ENCODE measurements around the gene RPS15. TPM values are rescaled to one million over a fixed set of nuclear protein-coding genes. Genes with fewer than 3 reads are reported as not detected.

The RPS15 gene
- total and polyA plus RNA-seq, 10 of the 15 experiments (the other 5 are each of a cell fraction or from before 2014, with no cell fraction given) = 559 to 3,158 (median 1,413) TPM

- FAIRE-seq (no peak), ATAC-seq (peak; percentile 29; the same call in 2 of the 3 replicates), DNase-seq (ENCODE audit: low read depth, low spot score) (no peak)
- H3K4me2 ChIP-seq (ENCODE audit: control insufficient read depth, insufficient read depth) = no peak within 1 kb of the TSS
- H3K36me3 ChIP-seq (ENCODE audit: control insufficient read depth in 2 of 2, insufficient read depth in 2 of 2, low read length in 1 of 2) = no peaks in the 10 kb centered on the region
- CTCF ChIA-PET = no interaction called here
- no peak within 1 kb of the TSS for H2AFZ ChIP-seq (ENCODE audit: control insufficient read depth, low read depth, low read length)
- RAD21 ChIA-PET (ENCODE audit: unreplicated experiment) = no interaction called here
- TF ChIP-seq SUZ12 (IDR thresholded peaks at IDR 0.05; ENCODE audit: unreplicated experiment) = peak; percentile 74
- peak; percentile 80 for TF ChIP-seq NFYB (IDR thresholded peaks at IDR 0.05; ENCODE audit: insufficient read depth, low read depth, low read length)
- peak; percentile 57 for TF ChIP-seq SP1 (IDR thresholded peaks at IDR 0.05; ENCODE audit: low read depth, low read length)
- TF ChIP-seq TBL1XR1 (IDR thresholded peaks at IDR 0.05; ENCODE audit: low read depth, low read length) = no peak
- POLR2A ChIA-PET = no interaction called here
- 7% methylated on average over 52 of the region's 74 CpGs for WGBS (ENCODE audit: insufficient coverage, insufficient replicate concordance, low lambda C conversion rate, missing lambda C conversion rate)
- no peak within 1 kb of the TSS for H3K27ac ChIP-seq (ENCODE audit: control insufficient read depth, insufficient read depth)
- no peaks in the 10 kb centered on the region for H4K20me1 ChIP-seq (ENCODE audit: control insufficient read depth, insufficient read depth)
- H3K27me3 ChIP-seq (replicated peaks in 1 of 2; ENCODE audit: control insufficient read depth in 2 of 2, insufficient read depth in 2 of 2, low read length in 1 of 2) = peaks cover 10 to 14% of the 10 kb centered on the region in 2 experiments
- H3K4me3 ChIP-seq = no peak within 1 kb of the TSS
- H3K79me2 ChIP-seq (ENCODE audit: control insufficient read depth, insufficient read depth, low read length) = no peaks in the 10 kb centered on the region
- intact Hi-C loops (cut with micrococcal nuclease; ENCODE audit: unreplicated experiment) (no loop called here), in situ Hi-C loops (cut with MboI) (no loop called here)
- no peak within 1 kb of the TSS for H3K9ac ChIP-seq (ENCODE audit: control insufficient read depth, insufficient read depth, low read length)
- SMC1A ChIA-PET (ENCODE audit: uncharacterized antibody, unreplicated experiment) = no interaction called here
- BruUV-seq (replicated peaks) = no TSS peak
- H3K9me3 ChIP-seq (replicated peaks; ENCODE audit: control insufficient read depth, insufficient read depth, low read length) = no peaks in the 10 kb centered on the region
- H3K4me1 ChIP-seq (ENCODE audit: control insufficient read depth, insufficient read depth, low read length) = peaks cover 5% of the 10 kb centered on the region; the same call in 1 of the 2 replicates
Observed at GRCh38 chr19:1449467-1450442, 11.6 kb downstream of the RPS15 start, which contains the start of gene APC2. Gene APC2 (plus strand): TSS chr19:1450121. CDS start chr19:1453002, 2,881 bp downstream.
